Panc1 (cell line): ENCODE measurements around the gene CITED2. TPM values are rescaled to one million over a fixed set of nuclear protein-coding genes. Genes with fewer than 3 reads are reported as not detected.

ENCODE experiments used
- ATAC-seq: fragments of 200-7000 bp; cut with Tn5 transposase; 2 replicates; pipeline ENCODE4 v1.9.1; 2020; ENCODE audit warnings: mild to moderate bottlenecking, moderate library complexity
- BruUV-seq: library from RNA; stranded (reverse); fragments of 400-500 nt; replicated peaks from 2 replicates; lab custom pipeline; 2021; lab: Mats Ljungman, UMichigan
- CTCF ChIA-PET: fragments of 300-600 bp; sonication (Branson Sonifier 250); formaldehyde crosslinking; loops from one replicate; lab custom pipeline; 2022; ENCODE audit warnings: antibody characterized with exemption; lab: Charles Lee
- POLR2A ChIA-PET: fragments of 300-600 bp; sonication (Branson Sonifier 250); formaldehyde crosslinking; loops from one replicate; lab custom pipeline; 2022; ENCODE audit warnings: antibody characterized with exemption; lab: Charles Lee
- DNase-seq: peaks from one replicate; pipeline ENCODE4 v3.0.0-alpha.2; 2010; ENCODE audit warnings: low read depth, low spot score
- H3K27ac ChIP-seq: 2 replicates; pipeline ENCODE4 v1.5.1; 2011; ENCODE audit warnings: mild to moderate bottlenecking, low read length, inconsistent platforms
- H3K27me3 ChIP-seq: fragments of 200-500 bp; sonication (Bioruptor generic); 2 replicates; pipeline ENCODE4 v1.6.0; 2014; ENCODE audit warnings: low read length, inconsistent platforms; ENCODE audit not compliant: control insufficient read depth, insufficient read depth
- H3K36me3 ChIP-seq: fragments of 200-500 bp; sonication (Bioruptor generic); 2 replicates; pipeline ENCODE4 v1.5.1; 2014; ENCODE audit warnings: inconsistent platforms, mild to moderate bottlenecking, low read length, moderate library complexity; ENCODE audit not compliant: control insufficient read depth, insufficient read depth
- H3K4me1 ChIP-seq: 2 replicates; pipeline ENCODE4 v1.5.1; 2011; ENCODE audit warnings: inconsistent platforms, mild to moderate bottlenecking, low read length, moderate library complexity; ENCODE audit not compliant: control insufficient read depth, insufficient read depth
- H3K4me3 ChIP-seq, 2 experiments: 2 replicates each; pipeline ENCODE4 v1.5.1; 2011 to 2012; ENCODE audit warnings: low read depth in 2 of 2, low read length in 2 of 2, mild to moderate bottlenecking in 2 of 2, inconsistent platforms in 1 of 2, moderate library complexity in 1 of 2
- H3K9me3 ChIP-seq: fragments of 200-500 bp; sonication (Bioruptor generic); 2 replicates; pipeline ENCODE4 v1.5.1; 2014; ENCODE audit warnings: low read depth, mild to moderate bottlenecking, inconsistent platforms, low read length, moderate library complexity; ENCODE audit not compliant: control insufficient read depth, insufficient read depth
- POLR2AphosphoS5 ChIP-seq: IDR thresholded peaks from 2 replicates; pipeline ENCODE4 v1.6.1; 2012; ENCODE audit warnings: mild to moderate bottlenecking, low read depth, low read length, moderate library complexity
- REST ChIP-seq, 2 experiments: IDR thresholded peaks; 2 replicates each; pipeline ENCODE4 v1.6.1; 2011 to 2012; ENCODE audit warnings: low read depth in 2 of 2, control low read depth in 1 of 2, low read length in 1 of 2, mild to moderate bottlenecking in 1 of 2, moderate library complexity in 1 of 2; ENCODE audit not compliant: insufficient read depth in 1 of 2
- SIN3A ChIP-seq: IDR thresholded peaks from 2 replicates; pipeline ENCODE4 v1.6.1; 2012; ENCODE audit warnings: low read depth, mild to moderate bottlenecking, low read length, moderate library complexity, borderline replicate concordance; ENCODE audit not compliant: insufficient read depth
- TCF7L2 ChIP-seq: IDR thresholded peaks from 2 replicates; pipeline ENCODE4 v1.6.1; 2011; ENCODE audit warnings: mild to moderate bottlenecking, low read depth, low read length, inconsistent platforms
- in situ Hi-C: cut with HindIII; loops from 2 replicates; pipeline ENCODE4 v1.10.0; 2016; ENCODE audit warnings: low sequenced_read_pairs, low pct_unique_long_range_greater_than_20kb
- intact Hi-C: fragments of 100-400 bp; cut with micrococcal nuclease; formaldehyde crosslinking; loops from one replicate; pipeline ENCODE4 v1.10.0; 2022; ENCODE audit not compliant: unreplicated experiment
- total RNA-seq: library from RNA; stranded (reverse); gene quantifications from one replicate; pipeline ENCODE4 v1.2.1, GENCODE V29; 2021; ENCODE audit not compliant: unreplicated experiment
- TF ChIP-seq, protein P1 (sequence below): fragments of 450-650 bp; IDR thresholded peaks from 2 replicates; pipeline ENCODE4 v1.5.1; 2017; ENCODE audit warnings: mild to moderate bottlenecking

CITED2 gene
- total RNA-seq, 1 experiment from 2014 or later, result 210 TPM

GRCh38 chr6:139325125-139325524 lies 49.3 kb downstream of the CITED2 start:
- TF ChIP-seq SIN3A (no peak), POLR2AphosphoS5 (no peak)
- BruUV-seq, result no TSS peak
- ATAC-seq, result no peak

DNA sequence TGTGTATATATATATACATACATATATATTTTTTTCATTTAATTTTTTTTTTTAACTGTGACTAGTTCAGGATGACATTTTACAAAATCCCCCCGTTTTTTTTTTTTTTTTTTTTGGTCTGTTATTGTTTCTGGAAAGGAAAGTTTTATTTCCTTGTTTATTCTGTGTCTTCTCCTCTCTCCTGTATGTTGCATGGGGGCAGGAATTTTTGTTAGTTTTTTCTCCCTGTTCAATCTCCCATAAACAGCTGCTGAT lies 50.2 kb downstream of the CITED2 start:
- POLR2A ChIA-PET, result no interaction called here
- BruUV-seq, result no TSS peak
- H3K36me3 ChIP-seq, result no peaks in the 10 kb centered on the region
- no peak for TF ChIP-seq REST (IDR thresholded peaks at IDR 0.05; ENCODE audit: insufficient read depth in 1 of 2, low read depth in 2 of 2, low read length in 1 of 2)
- no peak for TF ChIP-seq POLR2AphosphoS5
- TF ChIP-seq SIN3A, result no peak
- no peak for TF ChIP-seq TCF7L2
- TF ChIP-seq, protein P1, sequence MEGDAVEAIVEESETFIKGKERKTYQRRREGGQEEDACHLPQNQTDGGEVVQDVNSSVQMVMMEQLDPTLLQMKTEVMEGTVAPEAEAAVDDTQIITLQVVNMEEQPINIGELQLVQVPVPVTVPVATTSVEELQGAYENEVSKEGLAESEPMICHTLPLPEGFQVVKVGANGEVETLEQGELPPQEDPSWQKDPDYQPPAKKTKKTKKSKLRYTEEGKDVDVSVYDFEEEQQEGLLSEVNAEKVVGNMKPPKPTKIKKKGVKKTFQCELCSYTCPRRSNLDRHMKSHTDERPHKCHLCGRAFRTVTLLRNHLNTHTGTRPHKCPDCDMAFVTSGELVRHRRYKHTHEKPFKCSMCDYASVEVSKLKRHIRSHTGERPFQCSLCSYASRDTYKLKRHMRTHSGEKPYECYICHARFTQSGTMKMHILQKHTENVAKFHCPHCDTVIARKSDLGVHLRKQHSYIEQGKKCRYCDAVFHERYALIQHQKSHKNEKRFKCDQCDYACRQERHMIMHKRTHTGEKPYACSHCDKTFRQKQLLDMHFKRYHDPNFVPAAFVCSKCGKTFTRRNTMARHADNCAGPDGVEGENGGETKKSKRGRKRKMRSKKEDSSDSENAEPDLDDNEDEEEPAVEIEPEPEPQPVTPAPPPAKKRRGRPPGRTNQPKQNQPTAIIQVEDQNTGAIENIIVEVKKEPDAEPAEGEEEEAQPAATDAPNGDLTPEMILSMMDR, result no peak
- no peak overlapping the region for H3K4me3 ChIP-seq
- no peaks in the 10 kb centered on the region for H3K4me1 ChIP-seq
- in situ Hi-C loops (no loop called here), intact Hi-C loops (no loop called here)
- no peak for ATAC-seq
- H3K27me3 ChIP-seq, result no peaks in the 10 kb centered on the region
- no peak for DNase-seq
- H3K9me3 ChIP-seq, result no peaks in the 10 kb centered on the region
- no peak overlapping the region for H3K27ac ChIP-seq
- CTCF ChIA-PET, result no interaction called here

More at GRCh38 chr6:139325125-139325524, 49.3 kb downstream of the CITED2 start:
- Histone ChIP-seq H3K36me3 (no peaks in the 10 kb centered on the region), H3K27me3 (no peaks in the 10 kb centered on the region), H3K27ac (no peak overlapping the region), H3K4me1 (no peaks in the 10 kb centered on the region), H3K4me3 (no peak overlapping the region), H3K9me3 (no peaks in the 10 kb centered on the region)
- DNase-seq, result no peak
- in situ Hi-C loops, result no loop called here
- CTCF ChIA-PET, result no interaction called here
- POLR2A ChIA-PET, result no interaction called here
- intact Hi-C loops, result no loop called here

DNA sequence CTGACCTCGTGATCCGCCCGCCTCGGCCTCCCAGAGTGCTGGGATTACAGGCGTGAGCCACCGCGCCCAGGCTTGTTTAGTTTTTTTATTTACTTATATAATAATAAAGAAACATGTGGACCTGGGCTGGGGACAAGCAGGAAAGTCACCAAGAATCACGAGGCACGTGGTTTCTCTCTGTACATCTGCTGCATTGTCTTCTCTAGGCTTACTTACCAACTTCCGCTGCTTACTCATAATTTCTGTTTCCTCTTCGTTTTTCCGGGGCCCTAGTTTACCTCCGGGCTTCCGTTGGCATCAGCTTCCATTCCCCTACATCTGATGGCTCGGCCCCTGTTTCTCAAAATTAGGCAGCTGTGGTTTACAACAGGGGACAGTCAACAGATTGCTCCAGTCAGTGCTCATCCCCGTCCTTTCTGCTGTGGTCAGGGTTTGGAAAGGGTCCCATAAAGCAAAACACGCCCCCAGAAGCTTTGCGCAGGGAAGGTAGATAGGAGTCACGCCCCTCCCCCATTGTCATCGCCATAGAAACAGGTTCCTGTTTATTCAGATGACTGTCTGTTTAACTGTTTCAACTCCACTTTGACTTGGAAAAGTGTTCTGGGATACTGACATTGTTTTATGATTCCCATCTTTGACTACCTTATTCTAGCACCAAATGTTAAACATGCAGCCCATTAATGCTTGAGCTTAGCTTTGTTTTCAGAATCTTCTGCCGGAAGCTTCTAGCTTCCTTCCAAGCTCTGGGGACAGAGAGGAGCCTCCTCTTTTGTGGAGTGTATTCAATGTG lies 50.7 kb downstream of the CITED2 start:
- BruUV-seq, result no TSS peak
- Histone ChIP-seq H3K27ac (no peak overlapping the region), H3K36me3 (no peaks in the 10 kb centered on the region), H3K4me3 (no peak overlapping the region), H3K4me1 (no peaks in the 10 kb centered on the region), H3K27me3 (no peaks in the 10 kb centered on the region), H3K9me3 (no peaks in the 10 kb centered on the region)
- TF ChIP-seq POLR2AphosphoS5, result no peak
- TF ChIP-seq SIN3A, result no peak
- TF ChIP-seq, protein P1, result no peak
- no peak for TF ChIP-seq TCF7L2
- no peak for TF ChIP-seq REST (IDR thresholded peaks at IDR 0.05; ENCODE audit: insufficient read depth in 1 of 2, low read depth in 2 of 2, low read length in 1 of 2)
- intact Hi-C loops (no loop called here), in situ Hi-C loops (no loop called here)
- ATAC-seq (no peak), DNase-seq (no peak)
- ChIA-PET POLR2A (no interaction called here), CTCF (no interaction called here)
